Measurements from ENCODE around the gene MRS2.

Gene MRS2

GRCh38 chr6:24425091-24425490, 22.4 kb downstream of the MRS2 start:
- no peak overlapping the region for H3K4me3 ChIP-seq (ENCODE audit: low read depth, low read length)
- TF ChIP-seq CTCF (conservative IDR thresholded peaks at IDR 0.05; ENCODE audit: low read depth, low read length), result no peak
- no peak for DNase-seq (ENCODE audit: low read depth)

- no peak overlapping the region for H3K4me3 ChIP-seq (ENCODE audit: low read depth, low read length)
- no peak for TF ChIP-seq CTCF (conservative IDR thresholded peaks at IDR 0.05; ENCODE audit: low read depth, low read length)
- no peak for DNase-seq (ENCODE audit: low read depth)
These were observed 24.2 kb downstream of the MRS2 start for GRCh38 chr6:24426729-24427446.

GRCh38 chr6:24428615-24429014, 25.9 kb downstream of the MRS2 start:
- DNase-seq (ENCODE audit: low read depth), result peak; percentile 66
- H3K4me3 ChIP-seq (ENCODE audit: low read depth, low read length), result no peak overlapping the region
- no peak for TF ChIP-seq CTCF (conservative IDR thresholded peaks at IDR 0.05; ENCODE audit: low read depth, low read length)

GRCh38 chr6:24429146-24429545, 26.4 kb downstream of the MRS2 start:
- no peak overlapping the region for H3K4me3 ChIP-seq (ENCODE audit: low read depth, low read length)
- DNase-seq (ENCODE audit: low read depth), result no peak
- TF ChIP-seq CTCF (conservative IDR thresholded peaks at IDR 0.05; ENCODE audit: low read depth, low read length), result no peak

GRCh38 chr6:24430086-24430485, 27.4 kb downstream of the MRS2 start:
- H3K4me3 ChIP-seq (ENCODE audit: low read depth, low read length), result no peak overlapping the region
- no peak for TF ChIP-seq CTCF (conservative IDR thresholded peaks at IDR 0.05; ENCODE audit: low read depth, low read length)
- no peak for DNase-seq (ENCODE audit: low read depth)

GRCh38 chr6:24431045-24431451, 28.3 kb downstream of the MRS2 start:
- peak; percentile 71 for TF ChIP-seq CTCF (conservative IDR thresholded peaks at IDR 0.05; ENCODE audit: low read depth, low read length)
- H3K4me3 ChIP-seq (ENCODE audit: low read depth, low read length), result no peak overlapping the region
- DNase-seq (ENCODE audit: low read depth), result peak; percentile 72

- TF ChIP-seq CTCF (conservative IDR thresholded peaks at IDR 0.05; ENCODE audit: low read depth, low read length), result no peak
- H3K4me3 ChIP-seq (ENCODE audit: low read depth, low read length), result no peak overlapping the region
- no peak for DNase-seq (ENCODE audit: low read depth)
These were observed 29.9 kb downstream of the MRS2 start for GRCh38 chr6:24432611-24433010.
